Neural progenitor cell (in vitro differentiated cells): ENCODE results near the gene IPO8. TPM values are rescaled to one million over a fixed set of nuclear protein-coding genes. Genes with fewer than 3 reads are reported as not detected.

ENCODE experiments used
- DNase-seq: peaks from one replicate; pipeline ENCODE4 v3.0.0-alpha.2; 2016; ENCODE audit warnings: low spot score
- H2AFZ ChIP-seq: fragments of 200-600 bp; sonication (generic); replicated peaks from 2 replicates; pipeline ENCODE4 v1.6.1; 2016; ENCODE audit warnings: antibody characterized with exemption
- H3F3A ChIP-seq: fragments of 200-600 bp; sonication (generic); 2 replicates; pipeline ENCODE4 v1.6.1; 2016; ENCODE audit warnings: antibody characterized with exemption, low read depth
- H3K27ac ChIP-seq: fragments of 200-600 bp; sonication (generic); 2 replicates; pipeline ENCODE4 v1.5.1; 2016; ENCODE audit warnings: mild to moderate bottlenecking
- H3K27me3 ChIP-seq: fragments of 200-600 bp; sonication (generic); 2 replicates; pipeline ENCODE4 v1.6.1; 2016; ENCODE audit warnings: mild to moderate bottlenecking, moderate library complexity
- H3K36me3 ChIP-seq: fragments of 200-600 bp; sonication (generic); 2 replicates; pipeline ENCODE4 v1.5.1; 2016
- H3K4me1 ChIP-seq: fragments of 200-600 bp; sonication (generic); 2 replicates; pipeline ENCODE4 v1.6.1; 2016; ENCODE audit warnings: mixed run types
- H3K4me2 ChIP-seq: fragments of 200-600 bp; sonication (generic); 2 replicates; pipeline ENCODE4 v1.6.1; 2016
- H3K4me3 ChIP-seq: fragments of 200-600 bp; sonication (generic); 2 replicates; pipeline ENCODE4 v1.5.1; 2016
- H3K79me2 ChIP-seq: fragments of 200-600 bp; sonication (generic); 2 replicates; pipeline ENCODE4 v1.6.1; 2016; ENCODE audit warnings: low read depth
- H3K9ac ChIP-seq: fragments of 200-600 bp; sonication (generic); 2 replicates; pipeline ENCODE4 v1.6.1; 2016
- H3K9me3 ChIP-seq: fragments of 200-600 bp; sonication (generic); 2 replicates; pipeline ENCODE4 v1.5.1; 2016; ENCODE audit warnings: low read depth
- H4K20me1 ChIP-seq: fragments of 200-600 bp; sonication (generic); 2 replicates; pipeline ENCODE4 v1.6.1; 2016; ENCODE audit warnings: low read depth
- H3K27ac Mint-ChIP-seq: 3 replicates; pipeline ENCODE4 v1.8.0; 2021; ENCODE audit warnings: mixed read lengths
- H3K27me3 Mint-ChIP-seq: 2 replicates; pipeline ENCODE4 v1.8.0; 2022; ENCODE audit warnings: low read depth, mild to moderate bottlenecking, inconsistent platforms, moderate library complexity, mixed read lengths; ENCODE audit not compliant: insufficient read depth
- H3K36me3 Mint-ChIP-seq: 3 replicates; pipeline ENCODE4 v1.8.0; 2021; ENCODE audit warnings: mixed read lengths
- H3K4me1 Mint-ChIP-seq: 3 replicates; pipeline ENCODE4 v1.8.0; 2021; ENCODE audit warnings: mixed read lengths
- H3K4me3 Mint-ChIP-seq: 3 replicates; pipeline ENCODE4 v1.8.0; 2021; ENCODE audit warnings: mild to moderate bottlenecking, moderate library complexity, mixed read lengths
- H3K9me3 Mint-ChIP-seq: 3 replicates; pipeline ENCODE4 v1.8.0; 2020; ENCODE audit warnings: mixed read lengths
- EZH2 ChIP-seq: fragments of 200-600 bp; sonication (generic); IDR thresholded peaks from 2 replicates; pipeline ENCODE4 v1.6.1; 2017; ENCODE audit warnings: antibody characterized with exemption, mild to moderate bottlenecking, moderate library complexity
- EZH2phosphoT487 ChIP-seq: fragments of 200-600 bp; sonication (generic); IDR thresholded peaks from 2 replicates; pipeline ENCODE4 v1.6.1; 2017; ENCODE audit warnings: antibody characterized with exemption
- total RNA-seq: library from RNA; depleted of rRNA; stranded (reverse); fragments of >200 nt; gene quantifications from 2 replicates; pipeline ENCODE4 v1.2.3, GENCODE V29; 2015; ENCODE audit warnings: low replicate concordance
- TF ChIP-seq, protein P1 (sequence below): fragments of 200-600 bp; sonication (generic); IDR thresholded peaks from 2 replicates; pipeline ENCODE4 v1.5.1; 2017; ENCODE audit warnings: antibody characterized with exemption, mild to moderate bottlenecking

Gene IPO8
- total RNA-seq, 1 donor from 2014 or later = 54.5 TPM

GRCh38 chr12:30696943-30697342, 1.3 kb upstream of the IPO8 start:
- Histone ChIP-seq H3K79me2 (peaks cover 35% of the 10 kb centered on the region), H3K4me2 (no peak overlapping the region), H4K20me1 (peaks cover 17% of the 10 kb centered on the region), H3K4me3 (no peak overlapping the region), H2AFZ (peak overlapping the region; percentile 100), H3K27me3 (no peaks in the 10 kb centered on the region), H3K9ac (no peak overlapping the region), H3F3A (peaks cover 8% of the 10 kb centered on the region), H3K27ac (no peak overlapping the region), H3K4me1 (peaks cover 11% of the 10 kb centered on the region), H3K9me3 (no peaks in the 10 kb centered on the region), H3K36me3 (no peaks in the 10 kb centered on the region)
- H3K27me3 Mint-ChIP-seq = peaks cover 2% of the 10 kb centered on the region
- TF ChIP-seq, protein P1, sequence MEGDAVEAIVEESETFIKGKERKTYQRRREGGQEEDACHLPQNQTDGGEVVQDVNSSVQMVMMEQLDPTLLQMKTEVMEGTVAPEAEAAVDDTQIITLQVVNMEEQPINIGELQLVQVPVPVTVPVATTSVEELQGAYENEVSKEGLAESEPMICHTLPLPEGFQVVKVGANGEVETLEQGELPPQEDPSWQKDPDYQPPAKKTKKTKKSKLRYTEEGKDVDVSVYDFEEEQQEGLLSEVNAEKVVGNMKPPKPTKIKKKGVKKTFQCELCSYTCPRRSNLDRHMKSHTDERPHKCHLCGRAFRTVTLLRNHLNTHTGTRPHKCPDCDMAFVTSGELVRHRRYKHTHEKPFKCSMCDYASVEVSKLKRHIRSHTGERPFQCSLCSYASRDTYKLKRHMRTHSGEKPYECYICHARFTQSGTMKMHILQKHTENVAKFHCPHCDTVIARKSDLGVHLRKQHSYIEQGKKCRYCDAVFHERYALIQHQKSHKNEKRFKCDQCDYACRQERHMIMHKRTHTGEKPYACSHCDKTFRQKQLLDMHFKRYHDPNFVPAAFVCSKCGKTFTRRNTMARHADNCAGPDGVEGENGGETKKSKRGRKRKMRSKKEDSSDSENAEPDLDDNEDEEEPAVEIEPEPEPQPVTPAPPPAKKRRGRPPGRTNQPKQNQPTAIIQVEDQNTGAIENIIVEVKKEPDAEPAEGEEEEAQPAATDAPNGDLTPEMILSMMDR = no peak
- TF ChIP-seq EZH2phosphoT487 (no peak), EZH2 (no peak)
- peaks cover 22% of the 10 kb centered on the region for H3K4me1 Mint-ChIP-seq
- DNase-seq = no peak
- H3K27ac Mint-ChIP-seq = no peak overlapping the region
- H3K9me3 Mint-ChIP-seq = no peaks in the 10 kb centered on the region
- no peaks in the 10 kb centered on the region for H3K36me3 Mint-ChIP-seq
- H3K4me3 Mint-ChIP-seq = no peak overlapping the region

DNA sequence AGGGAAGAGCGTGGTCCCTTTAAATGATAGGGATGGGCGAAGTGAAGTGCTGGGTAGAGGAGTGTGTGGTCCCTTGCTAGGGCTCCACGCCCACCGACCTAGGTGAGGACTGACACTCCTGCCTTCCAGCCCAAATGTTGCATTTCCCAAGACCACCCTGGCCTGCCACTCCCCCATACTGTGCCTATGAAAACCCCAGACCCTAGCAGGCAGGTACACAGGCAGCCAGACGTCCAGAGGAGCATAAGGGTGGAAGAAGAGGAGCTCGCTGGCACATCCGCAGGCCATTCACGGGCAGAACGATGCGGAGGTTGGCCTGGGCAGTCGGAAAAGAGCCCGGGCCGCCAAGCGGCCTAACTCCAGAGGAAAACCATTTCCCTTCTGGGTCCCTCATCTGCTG, 817 bp upstream of the IPO8 start:
- no peaks in the 10 kb centered on the region for H3K27me3 ChIP-seq
- H2AFZ ChIP-seq = peak overlapping the region; percentile 100
- no peaks in the 10 kb centered on the region for H3K36me3 ChIP-seq
- H3K9me3 ChIP-seq = no peaks in the 10 kb centered on the region
- H3K9ac ChIP-seq = no peak overlapping the region
- peak overlapping the region; percentile 95 for H3K27ac Mint-ChIP-seq
- TF ChIP-seq EZH2phosphoT487 (no peak), EZH2 (no peak)
- TF ChIP-seq, protein P1 = no peak
- peaks cover 8% of the 10 kb centered on the region for H3F3A ChIP-seq
- H3K4me2 ChIP-seq = peak overlapping the region; percentile 99
- peaks cover 22% of the 10 kb centered on the region for H3K4me1 Mint-ChIP-seq
- H3K4me1 ChIP-seq = peaks cover 11% of the 10 kb centered on the region
- peak; percentile 17 for DNase-seq
- H3K27ac ChIP-seq = no peak overlapping the region
- H3K4me3 Mint-ChIP-seq = peak overlapping the region; percentile 97
- peaks cover 2% of the 10 kb centered on the region for H3K27me3 Mint-ChIP-seq
- peak overlapping the region; percentile 96 for H3K4me3 ChIP-seq
- H3K9me3 Mint-ChIP-seq = no peaks in the 10 kb centered on the region
- H4K20me1 ChIP-seq = peaks cover 17% of the 10 kb centered on the region
- H3K36me3 Mint-ChIP-seq = no peaks in the 10 kb centered on the region
- H3K79me2 ChIP-seq = peaks cover 40% of the 10 kb centered on the region

DNA sequence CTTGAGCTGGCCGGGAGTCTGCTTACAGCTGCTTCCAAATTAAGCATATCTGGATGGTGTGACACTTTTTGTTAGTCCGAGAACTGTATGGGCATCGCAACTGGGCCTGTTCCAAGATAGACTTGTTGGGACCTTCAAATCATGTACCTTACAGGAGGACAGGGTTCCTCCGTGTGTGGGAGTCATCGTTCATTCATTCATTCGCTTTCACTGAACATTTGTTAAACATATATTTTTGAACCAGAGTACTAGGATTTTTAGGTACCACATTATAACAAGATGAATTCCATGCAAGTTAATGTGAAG, 387 bp upstream of the IPO8 start:
- Mint-ChIP-seq H3K9me3 (no peaks in the 10 kb centered on the region), H3K4me3 (peak overlapping the region; percentile 97), H3K27me3 (peaks cover 2% of the 10 kb centered on the region), H3K36me3 (no peaks in the 10 kb centered on the region), H3K4me1 (peaks cover 22% of the 10 kb centered on the region), H3K27ac (peak overlapping the region; percentile 95)
- no peak for TF ChIP-seq EZH2
- TF ChIP-seq, protein P1 = no peak
- TF ChIP-seq EZH2phosphoT487 = no peak
- Histone ChIP-seq H3F3A (peaks cover 8% of the 10 kb centered on the region), H3K27ac (no peak overlapping the region), H3K9ac (no peak overlapping the region), H3K4me1 (peaks cover 11% of the 10 kb centered on the region), H3K79me2 (peaks cover 41% of the 10 kb centered on the region), H3K9me3 (no peaks in the 10 kb centered on the region), H2AFZ (peak overlapping the region; percentile 100), H3K4me3 (peak overlapping the region; percentile 96), H4K20me1 (peaks cover 17% of the 10 kb centered on the region), H3K27me3 (no peaks in the 10 kb centered on the region), H3K4me2 (peak overlapping the region; percentile 99), H3K36me3 (no peaks in the 10 kb centered on the region)
- DNase-seq = no peak
